Suppressor macrophage treated with lipopolysaccharide for 1 hour (primary cell): ENCODE measurements around the gene HACL1.

Experiments
- DNase-seq, 3 donors: peaks; one replicate each; pipeline ENCODE4 v3.0.0-alpha.2; 2020 to 2022

HACL1 gene

GRCh38 chr3:15522016-15522415 lies 79.4 kb downstream of the HACL1 start:
- peak; percentile 20 to 57 (median 56) for DNase-seq

- peak in 2 of 3 donors; percentile 20 to 30 for DNase-seq
Observed at GRCh38 chr3:15521573-15521965, 79.8 kb downstream of the HACL1 start, which contains the start of gene COLQ. COLQ (minus strand) TSS chr3:15521706; CDS start chr3:15521625, 81 bp downstream.

- DNase-seq = peak in 2 of 3 donors; percentile 30 to 34
Observed at GRCh38 chr3:15520804-15521572, 80.4 kb downstream of the HACL1 start.

GRCh38 chr3:15520185-15520584 lies 81.2 kb downstream of the HACL1 start:
- peak; percentile 57 to 75 (median 66) for DNase-seq

GRCh38 chr3:15519096-15519495 lies 82.3 kb downstream of the HACL1 start:
- no peak for DNase-seq

GRCh38 chr3:15514663-15515340 lies 86.6 kb downstream of the HACL1 start:
- DNase-seq = no peak

GRCh38 chr3:15513810-15514662 lies 87.3 kb downstream of the HACL1 start:
- no peak for DNase-seq

- DNase-seq = no peak
Observed at GRCh38 chr3:15513116-15513515, 88.3 kb downstream of the HACL1 start.

GRCh38 chr3:15512166-15512565 lies 89.2 kb downstream of the HACL1 start:
- DNase-seq = no peak

- DNase-seq = no peak
Observed at GRCh38 chr3:15511156-15511555, 90.2 kb downstream of the HACL1 start.
